Neural crest cell (in vitro differentiated cells): ENCODE data around the gene FAM184B. TPM values are rescaled to one million over a fixed set of nuclear protein-coding genes. Genes with fewer than 3 reads are reported as not detected.

Source experiments
- DNase-seq: peaks from one replicate; pipeline ENCODE4 v3.0.0; 2021; ENCODE audit warnings: low read depth, mixed read lengths, low spot score
- H3K27ac Mint-ChIP-seq: one replicate; pipeline ENCODE4 v1.8.0; 2021; ENCODE audit warnings: mild to moderate bottlenecking, mixed read lengths; ENCODE audit not compliant: unreplicated experiment
- H3K27me3 Mint-ChIP-seq: 2 replicates; pipeline ENCODE4 v1.8.0; 2021; ENCODE audit warnings: low read depth, mild to moderate bottlenecking, mixed read lengths
- H3K36me3 Mint-ChIP-seq: 2 replicates; pipeline ENCODE4 v1.8.0; 2021; ENCODE audit warnings: low read depth, mild to moderate bottlenecking, mixed read lengths
- H3K4me1 Mint-ChIP-seq: 2 replicates; pipeline ENCODE4 v1.8.0; 2021; ENCODE audit warnings: mixed read lengths
- H3K4me3 Mint-ChIP-seq: one replicate; pipeline ENCODE4 v1.8.0; 2021; ENCODE audit warnings: mild to moderate bottlenecking, mixed read lengths
- H3K9me3 Mint-ChIP-seq: 2 replicates; pipeline ENCODE4 v1.8.0; 2021; ENCODE audit warnings: mixed read lengths
- CTCF ChIP-seq: fragments of 200-600 bp; sonication (generic); conservative IDR thresholded peaks from 2 replicates; pipeline ENCODE4 v1.5.0; 2021; ENCODE audit warnings: antibody characterized with exemption, mild to moderate bottlenecking
- long read RNA-seq: library from polyadenylated mRNA; unstranded; transcript quantifications from one replicate; pipeline ENCODE4 v2.0.0, GENCODE V29; 2020
- total RNA-seq: library from RNA; stranded (reverse); gene quantifications from 2 replicates; pipeline ENCODE4 v1.2.1, GENCODE V29; 2021

Gene FAM184B
- 0.12 and 0.16 TPM in 2 replicates for total RNA-seq
- long read RNA-seq, partial matches to known transcripts: 0 of 6 reads
- long read RNA-seq, other reads (novel, unspliced or antisense): 6 of 6 reads

GRCh38 chr4:17781300-17782287, at the start of gene FAM184B:
Gene FAM184B, minus strand, starts transcription at chr4:17781621. Its CDS starts 322 bp downstream, at chr4:17781299.
- no peak within 1 kb of the TSS for H3K27ac Mint-ChIP-seq
- peak; percentile 12 for DNase-seq
- peaks cover 60% of the 10 kb centered on the region for H3K27me3 Mint-ChIP-seq
- H3K36me3 Mint-ChIP-seq: no peaks in the 10 kb centered on the region
- no peaks in the 10 kb centered on the region for H3K9me3 Mint-ChIP-seq
- H3K4me1 Mint-ChIP-seq: peaks cover 9% of the 10 kb centered on the region
- TF ChIP-seq CTCF: no peak
- peak within 1 kb of the TSS; percentile 24 for H3K4me3 Mint-ChIP-seq

- Mint-ChIP-seq H3K9me3 (no peaks in the 10 kb centered on the region), H3K36me3 (peaks cover 17% of the 10 kb centered on the region), H3K27ac (no peak overlapping the region), H3K4me3 (no peak overlapping the region), H3K27me3 (no peaks in the 10 kb centered on the region), H3K4me1 (no peaks in the 10 kb centered on the region)
- no peak for DNase-seq
- TF ChIP-seq CTCF: no peak
Measured at GRCh38 chr4:17823871-17824669, 42.6 kb upstream of the FAM184B start.

- Mint-ChIP-seq H3K4me1 (peaks cover 23% of the 10 kb centered on the region), H3K27ac (no peak overlapping the region), H3K9me3 (no peaks in the 10 kb centered on the region), H3K27me3 (no peaks in the 10 kb centered on the region), H3K36me3 (peaks cover 4% of the 10 kb centered on the region), H3K4me3 (peak overlapping the region; percentile 21)
- peak; percentile 67 for TF ChIP-seq CTCF
- DNase-seq: no peak
Measured at GRCh38 chr4:17817027-17817426, 35.6 kb upstream of the FAM184B start.

- no peak overlapping the region for H3K4me3 Mint-ChIP-seq
- peaks cover 4% of the 10 kb centered on the region for H3K36me3 Mint-ChIP-seq
- H3K9me3 Mint-ChIP-seq: no peaks in the 10 kb centered on the region
- H3K27ac Mint-ChIP-seq: no peak overlapping the region
- no peaks in the 10 kb centered on the region for H3K27me3 Mint-ChIP-seq
- peaks cover 29% of the 10 kb centered on the region for H3K4me1 Mint-ChIP-seq
- no peak for DNase-seq
- TF ChIP-seq CTCF: no peak
Measured at GRCh38 chr4:17816142-17816541, 34.7 kb upstream of the FAM184B start.

- no peaks in the 10 kb centered on the region for H3K27me3 Mint-ChIP-seq
- DNase-seq: no peak
- H3K36me3 Mint-ChIP-seq: peaks cover 7% of the 10 kb centered on the region
- no peaks in the 10 kb centered on the region for H3K9me3 Mint-ChIP-seq
- peak overlapping the region; percentile 55 for H3K4me3 Mint-ChIP-seq
- peaks cover 41% of the 10 kb centered on the region for H3K4me1 Mint-ChIP-seq
- no peak overlapping the region for H3K27ac Mint-ChIP-seq
- no peak for TF ChIP-seq CTCF
Measured at GRCh38 chr4:17814140-17814539, 32.7 kb upstream of the FAM184B start.
